BJ (cell line): Measurements from ENCODE around the gene GRB2. TPM values are rescaled to one million over a fixed set of nuclear protein-coding genes. Genes with fewer than 3 reads are reported as not detected.

Source experiments
- CTCF ChIA-PET: fragments of 350-600 bp; formaldehyde crosslinking; extraction: SDS; loops from one replicate; lab custom pipeline; 2021; ENCODE audit warnings: antibody characterized with exemption, inconsistent platforms; lab: Yijun Ruan, JAX
- POLR2A ChIA-PET: fragments of 300-600 bp; sonication (Branson Sonifier 250); formaldehyde crosslinking; extraction: SDS; loops from one replicate; lab custom pipeline; 2021; ENCODE audit warnings: antibody characterized with exemption; lab: Charles Lee
- DNase-seq: peaks from one replicate; pipeline ENCODE4 v3.0.0-alpha.2; 2011; ENCODE audit warnings: low read depth
- H3K27me3 ChIP-seq: 2 replicates; pipeline ENCODE4 v1.6.0; 2011; ENCODE audit warnings: low read length; ENCODE audit not compliant: control insufficient read depth, insufficient read depth
- H3K36me3 ChIP-seq: 2 replicates; pipeline ENCODE4 v1.5.1; 2011; ENCODE audit warnings: low read length; ENCODE audit not compliant: control insufficient read depth, insufficient read depth
- H3K4me3 ChIP-seq: 2 replicates; pipeline ENCODE4 v1.5.1; 2011; ENCODE audit warnings: low read depth, mild to moderate bottlenecking, control low read depth, low read length
- polyA plus RNA-seq: library from polyadenylated mRNA; depleted of rRNA; stranded (reverse); fragments of >200 nt; gene quantifications from 2 replicates; pipeline ENCODE4 v1.2.3, GENCODE V29; 2011; rRNA removed
- small RNA-seq: library from RNA; depleted of rRNA; stranded (forward); fragments of <200 nt; gene quantifications from one replicate; pipeline ENCODE3, GENCODE V24; 2012; ENCODE audit warnings: low replicate concordance, low read depth; ENCODE audit not compliant: insufficient read length
- TF ChIP-seq, protein P1 (sequence below): IDR thresholded peaks from 2 replicates; pipeline ENCODE4 v1.5.1; 2011; ENCODE audit warnings: low read depth, mild to moderate bottlenecking, control low read depth, inconsistent platforms, low read length, moderate library complexity; ENCODE audit not compliant: insufficient read depth

Gene GRB2
- polyA plus RNA-seq, 1 experiment: 50.7 TPM

DNA sequence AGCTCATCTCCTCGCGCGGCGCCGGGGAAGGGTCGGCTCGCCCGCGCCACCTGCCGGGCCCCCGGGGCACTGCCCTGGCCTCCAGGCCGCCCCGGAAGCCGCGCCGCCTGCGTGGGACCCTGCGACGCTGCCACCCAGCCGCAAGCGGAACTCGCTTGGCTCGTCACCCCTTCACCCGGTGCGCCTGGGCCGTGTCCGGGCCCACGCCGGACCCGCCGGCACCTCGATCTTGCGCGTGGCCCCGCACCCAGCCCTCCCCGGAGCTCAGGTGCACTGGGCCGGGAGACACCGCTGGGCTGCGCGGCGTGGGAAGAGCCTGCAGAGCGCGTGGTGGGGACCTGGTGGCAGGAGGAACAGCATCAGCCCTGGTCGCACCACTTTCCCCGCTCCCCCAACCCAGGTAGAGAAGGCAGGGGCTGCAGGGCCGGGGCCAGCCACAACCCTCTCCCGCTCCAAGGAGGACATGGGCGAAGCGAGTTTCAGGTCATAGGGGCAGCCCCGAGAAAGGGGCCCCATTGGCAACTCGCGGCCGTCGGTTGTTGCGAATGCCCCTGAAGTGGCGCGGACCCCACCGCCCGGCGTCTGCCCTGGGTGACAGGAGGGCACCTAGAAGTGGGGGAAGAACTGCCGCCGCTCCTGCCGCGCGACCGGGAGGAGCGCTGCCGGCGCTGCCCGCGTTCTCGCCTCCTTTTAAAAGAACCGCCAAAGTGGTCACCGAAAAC, 134.1 kb downstream of the GRB2 start:
- Histone ChIP-seq H3K36me3 (peaks cover 1% of the 10 kb centered on the region), H3K27me3 (no peaks in the 10 kb centered on the region), H3K4me3 (peak overlapping the region; percentile 71)
- CTCF ChIA-PET: interaction anchor here (0.5 to 2.7 kb wide), 37 partner anchors 9 to 482 kb away, joined by 3 to 36 read pairs (median 4); partner anchors contain the start of genes GGA3, GRB2, MRPS7 and SLC25A19
- POLR2A ChIA-PET: interaction anchor here (0.5 to 2.2 kb wide), 5 partner anchors 10 to 144 kb away, joined by 3 to 18 read pairs (median 4); partner anchors contain the start of genes GGA3, MRPS7 and SLC25A19
- no peak for DNase-seq
- TF ChIP-seq, protein P1, sequence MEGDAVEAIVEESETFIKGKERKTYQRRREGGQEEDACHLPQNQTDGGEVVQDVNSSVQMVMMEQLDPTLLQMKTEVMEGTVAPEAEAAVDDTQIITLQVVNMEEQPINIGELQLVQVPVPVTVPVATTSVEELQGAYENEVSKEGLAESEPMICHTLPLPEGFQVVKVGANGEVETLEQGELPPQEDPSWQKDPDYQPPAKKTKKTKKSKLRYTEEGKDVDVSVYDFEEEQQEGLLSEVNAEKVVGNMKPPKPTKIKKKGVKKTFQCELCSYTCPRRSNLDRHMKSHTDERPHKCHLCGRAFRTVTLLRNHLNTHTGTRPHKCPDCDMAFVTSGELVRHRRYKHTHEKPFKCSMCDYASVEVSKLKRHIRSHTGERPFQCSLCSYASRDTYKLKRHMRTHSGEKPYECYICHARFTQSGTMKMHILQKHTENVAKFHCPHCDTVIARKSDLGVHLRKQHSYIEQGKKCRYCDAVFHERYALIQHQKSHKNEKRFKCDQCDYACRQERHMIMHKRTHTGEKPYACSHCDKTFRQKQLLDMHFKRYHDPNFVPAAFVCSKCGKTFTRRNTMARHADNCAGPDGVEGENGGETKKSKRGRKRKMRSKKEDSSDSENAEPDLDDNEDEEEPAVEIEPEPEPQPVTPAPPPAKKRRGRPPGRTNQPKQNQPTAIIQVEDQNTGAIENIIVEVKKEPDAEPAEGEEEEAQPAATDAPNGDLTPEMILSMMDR: peak; percentile 7

DNA sequence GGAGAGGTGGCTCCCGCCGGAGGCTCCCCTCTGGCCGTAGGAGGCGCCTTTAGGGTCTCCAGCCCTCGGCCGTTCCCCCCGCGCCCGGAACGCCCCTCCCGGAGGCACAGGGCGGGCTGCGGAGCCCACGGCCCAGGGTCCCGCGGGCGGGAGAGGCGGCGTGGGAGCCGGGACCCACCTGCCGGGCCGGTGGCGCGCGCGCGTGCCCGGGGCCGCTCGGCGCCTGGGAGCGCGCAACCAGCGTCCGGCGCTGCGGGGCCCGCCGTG, 134.6 kb downstream of the GRB2 start, which contains the start of gene MIF4GD:
Gene MIF4GD, minus strand, starts transcription at position 266 of the 267 bp plus-strand sequence. CDS start 1,036 bp downstream, outside the sequence.
- ChIA-PET POLR2A (interaction anchor here (0.5 to 2.2 kb wide), 5 partner anchors 9 to 144 kb away, joined by 3 to 18 read pairs (median 4); partner anchors contain the start of genes GGA3, MRPS7 and SLC25A19), CTCF (interaction anchor here (0.6 to 2.7 kb wide), 37 partner anchors 9 to 483 kb away, joined by 3 to 36 read pairs (median 4); partner anchors contain the start of genes GGA3, GRB2, MRPS7 and SLC25A19)
- H3K4me3 ChIP-seq: peak within 1 kb of the TSS; percentile 75
- no peaks in the 10 kb centered on the region for H3K27me3 ChIP-seq
- H3K36me3 ChIP-seq: peaks cover 2% of the 10 kb centered on the region
- DNase-seq: no peak
- TF ChIP-seq, protein P1: no peak

DNA sequence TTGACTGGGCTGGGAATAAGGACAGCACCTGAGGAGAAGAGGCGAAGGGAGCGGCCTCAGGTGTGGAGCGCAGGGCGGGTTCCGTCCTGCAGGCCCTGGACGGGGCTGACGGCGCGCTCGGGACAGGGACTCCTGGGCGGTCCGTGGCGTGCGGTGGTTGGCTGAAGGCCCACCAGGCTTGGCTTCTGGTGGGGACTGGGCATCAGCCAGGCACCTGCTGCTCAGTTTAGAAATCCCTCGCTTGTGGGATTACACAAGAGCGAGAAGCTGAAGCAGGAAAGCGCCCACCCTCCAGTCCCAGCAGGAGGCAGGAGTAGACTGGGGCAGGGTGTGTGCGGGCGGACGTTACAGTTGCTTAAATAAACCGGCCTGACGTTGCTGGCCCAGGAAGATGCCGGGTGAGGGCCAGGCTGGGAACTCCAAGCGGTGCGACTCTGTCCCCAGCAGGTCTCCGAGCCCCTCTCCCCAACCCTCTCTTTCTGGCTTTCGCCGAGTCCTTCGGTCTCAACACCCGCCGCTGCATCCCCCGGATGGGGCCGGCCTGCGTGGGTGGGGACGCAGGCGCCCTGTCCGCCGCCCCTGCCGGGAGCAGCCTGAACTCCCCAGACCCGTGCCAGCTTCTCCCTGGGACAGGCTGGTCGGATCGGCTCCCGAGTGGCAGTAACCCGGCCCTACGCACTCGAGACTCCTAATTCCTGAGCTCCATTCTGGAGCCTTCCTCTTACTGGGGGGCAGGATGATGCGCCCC, 135.1 kb downstream of the GRB2 start:
- Histone ChIP-seq H3K36me3 (peaks cover 7% of the 10 kb centered on the region), H3K4me3 (peak overlapping the region; percentile 75), H3K27me3 (no peaks in the 10 kb centered on the region)
- peak; percentile 39 for DNase-seq
- TF ChIP-seq, protein P1: peak; percentile 66
- POLR2A ChIA-PET: interaction anchor here (1.0 to 2.2 kb wide), 2 partner anchors 9 to 19 kb away, joined by 3 to 9 read pairs; partner anchors contain the start of genes GGA3, MRPS7 and SLC25A19
- CTCF ChIA-PET: interaction anchor here (0.7 to 2.7 kb wide), 38 partner anchors 8 to 483 kb away, joined by 3 to 36 read pairs (median 4); partner anchors contain the start of genes GGA3, GRB2, MRPS7 and SLC25A19

DNA sequence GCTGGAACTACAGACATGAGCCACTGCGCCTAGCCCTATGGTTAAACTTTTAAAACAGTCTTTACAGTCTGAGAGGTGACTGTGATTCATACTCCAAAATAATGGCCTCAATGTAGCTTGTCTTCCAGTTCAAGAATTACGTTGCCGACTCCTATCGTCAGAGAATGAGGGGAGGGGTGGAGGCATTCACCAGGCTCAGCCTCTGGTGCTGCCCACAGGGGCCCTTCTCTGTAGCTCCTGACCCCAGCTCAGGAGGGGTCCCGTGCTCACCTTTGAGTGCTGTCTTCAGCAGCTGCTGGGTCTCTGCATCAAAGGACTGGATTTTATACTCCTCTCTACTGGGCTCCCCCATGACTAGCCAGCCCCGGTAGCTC, 135.6 kb downstream of the GRB2 start:
- DNase-seq: no peak
- CTCF ChIA-PET: interaction anchor here (0.6 to 2.7 kb wide), 10 partner anchors 15 to 155 kb away, joined by 3 to 14 read pairs (median 6); partner anchors contain the start of gene GRB2

More for the DNA sequence above, 135.6 kb downstream of the GRB2 start:
- peak overlapping the region; percentile 75 for H3K4me3 ChIP-seq
- TF ChIP-seq, protein P1: no peak
- peaks cover 7% of the 10 kb centered on the region for H3K36me3 ChIP-seq
- no peaks in the 10 kb centered on the region for H3K27me3 ChIP-seq
- POLR2A ChIA-PET: interaction anchor here (2.2 kb wide), 1 partner anchor 20 kb away, joined by 9 read pairs; the partner anchor contains the start of gene SLC25A19

Small RNA genes lying within 50 kb of the gene (small RNA-seq; reads per million reads assigned to genes)
- gene MIR3678 (not detected), gene RF00019 (not detected), gene RNU6-938P (not detected)

Other genes with a start within 250 kb of the GRB2 start
- 131 and 304 TPM in 2 replicates for gene SUMO2, start 222.7 kb downstream of the GRB2 start, polyA plus RNA-seq
- 45.4 and 74.1 TPM in 2 replicates for gene NUP85, start 200.0 kb downstream of the GRB2 start, polyA plus RNA-seq
- 18.7 and 27.6 TPM in 2 replicates for gene GGA3, start 144.1 kb downstream of the GRB2 start, polyA plus RNA-seq
- 66.3 and 69.1 TPM in 2 replicates for gene MRPS7, start 143.8 kb downstream of the GRB2 start, polyA plus RNA-seq
- gene MIF4GD, start 134.4 kb downstream of the GRB2 start, polyA plus RNA-seq: 20.2 and 29.0 TPM in 2 replicates
- 8.3 and 12.0 TPM in 2 replicates for gene SLC25A19, start 116.2 kb downstream of the GRB2 start, polyA plus RNA-seq
- 14.0 and 35.5 TPM in 2 replicates for gene TMEM94, start 51.0 kb upstream of the GRB2 start, polyA plus RNA-seq
- gene CASKIN2, start 109.9 kb upstream of the GRB2 start, polyA plus RNA-seq: 2.3 and 4.8 TPM in 2 replicates
- 12.8 and 17.9 TPM in 2 replicates for gene TSEN54, start 110.8 kb upstream of the GRB2 start, polyA plus RNA-seq
- gene LLGL2, start 120.0 kb upstream of the GRB2 start, polyA plus RNA-seq: 0.97 and 1.6 TPM in 2 replicates
- 0.72 and 1.3 TPM in 2 replicates for gene MYO15B, start 182.1 kb upstream of the GRB2 start, polyA plus RNA-seq
- 0.10 TPM in 1 of 2 replicates, not detected in the other for gene SMIM5, start 227.8 kb upstream of the GRB2 start, polyA plus RNA-seq